ENCODE measurements around the gene DAP. TPM values are rescaled to one million over a fixed set of nuclear protein-coding genes. Genes with fewer than 3 reads are reported as not detected.
A peak's percentile ranks its signal among the peaks of the same experiment; 100 is the strongest.

Gene DAP
- total and polyA plus RNA-seq, 10 of the 15 experiments (the other 5 are each of a cell fraction or from before 2014, with no cell fraction given), result 12.9 to 130 (median 49.9) TPM

- TF ChIP-seq CEBPZ (IDR thresholded peaks at IDR 0.05; ENCODE audit: low read depth, low read length), result no peak
- no peak for TF ChIP-seq ELK1 (IDR thresholded peaks at IDR 0.05; ENCODE audit: low read depth, low read length)
- TF ChIP-seq PKNOX1 (IDR thresholded peaks at IDR 0.05), result peak; percentile 66
- TF ChIP-seq SREBF2 (IDR thresholded peaks at IDR 0.05; ENCODE audit: low read length), result no peak
These were observed 127.0 kb downstream of the DAP start (continued) for GRCh38 chr5:10634050-10634449.

Data from GM12878 (cell line).